ENCODE measurements around the gene PDE8B. TPM values are rescaled to one million over a fixed set of nuclear protein-coding genes. Genes with fewer than 3 reads are reported as not detected.

Gene PDE8B
- total RNA-seq, 1 donor, result not detected

DNA sequence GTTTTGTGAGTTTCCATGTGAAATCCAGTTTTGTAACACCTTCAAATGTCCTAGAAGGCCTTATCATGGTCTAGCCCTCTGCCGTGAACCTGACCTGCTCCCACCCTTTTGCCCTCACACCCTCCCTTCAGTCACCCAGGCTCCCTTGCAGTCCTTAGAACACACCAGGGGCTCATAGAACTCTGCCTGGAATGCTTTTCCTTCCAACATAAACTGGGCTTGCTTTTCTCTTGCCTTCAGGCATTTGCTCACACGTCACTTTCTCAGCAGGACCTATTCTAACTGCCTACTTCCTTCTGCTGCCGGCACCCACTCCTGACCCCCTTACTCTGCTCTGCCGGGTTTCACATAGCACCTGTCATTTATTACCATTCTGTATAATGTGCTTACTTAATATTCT, 111.9 kb downstream of the PDE8B start:
- TF ChIP-seq, protein P1, sequence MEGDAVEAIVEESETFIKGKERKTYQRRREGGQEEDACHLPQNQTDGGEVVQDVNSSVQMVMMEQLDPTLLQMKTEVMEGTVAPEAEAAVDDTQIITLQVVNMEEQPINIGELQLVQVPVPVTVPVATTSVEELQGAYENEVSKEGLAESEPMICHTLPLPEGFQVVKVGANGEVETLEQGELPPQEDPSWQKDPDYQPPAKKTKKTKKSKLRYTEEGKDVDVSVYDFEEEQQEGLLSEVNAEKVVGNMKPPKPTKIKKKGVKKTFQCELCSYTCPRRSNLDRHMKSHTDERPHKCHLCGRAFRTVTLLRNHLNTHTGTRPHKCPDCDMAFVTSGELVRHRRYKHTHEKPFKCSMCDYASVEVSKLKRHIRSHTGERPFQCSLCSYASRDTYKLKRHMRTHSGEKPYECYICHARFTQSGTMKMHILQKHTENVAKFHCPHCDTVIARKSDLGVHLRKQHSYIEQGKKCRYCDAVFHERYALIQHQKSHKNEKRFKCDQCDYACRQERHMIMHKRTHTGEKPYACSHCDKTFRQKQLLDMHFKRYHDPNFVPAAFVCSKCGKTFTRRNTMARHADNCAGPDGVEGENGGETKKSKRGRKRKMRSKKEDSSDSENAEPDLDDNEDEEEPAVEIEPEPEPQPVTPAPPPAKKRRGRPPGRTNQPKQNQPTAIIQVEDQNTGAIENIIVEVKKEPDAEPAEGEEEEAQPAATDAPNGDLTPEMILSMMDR (IDR thresholded peaks at IDR 0.05; ENCODE audit: insufficient read depth, low read length), result no peak
- DNase-seq (ENCODE audit: low read depth), result no peak
- no peak overlapping the region for H3K4me3 ChIP-seq (ENCODE audit: low read depth, low read length)

DNA sequence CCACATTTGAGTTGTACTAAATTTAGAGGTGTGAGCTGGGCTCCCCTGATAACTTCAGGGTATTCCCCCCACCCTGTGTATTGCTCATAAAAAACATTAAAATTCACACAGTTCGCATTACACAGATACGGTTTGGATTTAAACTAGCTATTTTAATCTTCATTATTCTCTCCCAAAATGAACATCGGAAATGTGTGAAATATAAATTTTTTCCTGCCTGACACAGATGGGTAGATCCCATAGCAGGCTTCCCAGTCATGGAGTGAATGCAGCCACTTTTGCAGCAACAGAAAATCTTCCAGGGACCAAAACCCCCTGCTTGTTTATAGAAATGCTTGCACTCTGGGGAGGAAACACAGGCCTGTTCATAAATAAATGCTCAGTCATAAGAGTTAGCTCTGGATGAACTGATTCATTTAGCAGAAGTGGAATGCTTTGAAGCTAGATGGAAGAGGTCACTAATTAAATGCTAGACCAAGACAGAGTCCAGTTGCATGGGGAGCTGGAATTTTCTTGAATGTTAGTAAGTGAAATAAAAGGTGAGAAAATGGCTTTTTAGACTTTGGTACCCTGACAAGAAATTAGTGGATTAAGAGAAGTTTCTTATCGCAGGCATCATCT, 115.6 kb downstream of the PDE8B start:
- no peak for DNase-seq (ENCODE audit: low read depth)
- TF ChIP-seq, protein P1 (IDR thresholded peaks at IDR 0.05; ENCODE audit: insufficient read depth, low read length), result no peak
- H3K4me3 ChIP-seq (ENCODE audit: low read depth, low read length), result no peak overlapping the region

- DNase-seq (ENCODE audit: low read depth), result no peak
- TF ChIP-seq, protein P1 (IDR thresholded peaks at IDR 0.05; ENCODE audit: insufficient read depth, low read length), result no peak
- H3K4me3 ChIP-seq (ENCODE audit: low read depth, low read length), result no peak overlapping the region
These were observed 116.7 kb downstream of the PDE8B start for GRCh38 chr5:77326986-77327734.

DNA sequence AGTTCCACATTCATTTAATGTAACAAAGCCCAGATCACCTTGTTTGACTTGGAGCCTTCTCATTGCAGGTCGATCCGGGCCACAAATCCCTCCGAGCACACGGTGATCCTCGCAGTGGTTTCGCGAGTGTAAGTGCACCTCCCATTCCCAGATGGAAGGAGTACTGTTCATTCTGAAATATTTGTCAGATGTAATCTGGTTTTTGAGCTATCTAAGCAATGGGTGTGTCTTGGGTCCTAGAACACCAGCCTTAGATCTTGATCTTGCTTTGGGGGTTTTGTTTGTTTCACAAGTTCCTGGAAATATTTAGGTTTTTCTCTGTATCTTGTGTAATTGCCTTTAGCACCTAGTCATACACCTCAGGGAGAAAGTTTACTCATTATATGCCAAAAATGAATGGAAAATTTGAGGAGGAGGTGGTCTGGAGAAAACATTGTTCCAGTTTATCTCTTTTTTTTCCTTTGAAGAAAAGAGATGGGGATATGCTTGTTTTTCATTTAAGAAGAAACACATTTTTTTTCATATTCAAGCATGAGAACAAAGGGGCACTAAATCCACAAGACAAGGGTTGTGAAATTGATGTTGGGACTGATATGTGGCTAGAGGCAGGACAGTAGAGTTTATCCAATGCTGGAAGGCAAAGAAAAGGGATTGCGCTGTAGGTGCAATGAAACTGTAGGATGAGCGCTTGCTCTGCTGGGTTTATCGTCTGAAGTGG, 118.6 kb downstream of the PDE8B start:
- TF ChIP-seq, protein P1 (IDR thresholded peaks at IDR 0.05; ENCODE audit: insufficient read depth, low read length), result no peak
- no peak for DNase-seq (ENCODE audit: low read depth)
- no peak overlapping the region for H3K4me3 ChIP-seq (ENCODE audit: low read depth, low read length)

GRCh38 chr5:77329664-77330430, 119.4 kb downstream of the PDE8B start:
- DNase-seq (ENCODE audit: low read depth), result no peak
- no peak overlapping the region for H3K4me3 ChIP-seq (ENCODE audit: low read depth, low read length)
- TF ChIP-seq, protein P1 (IDR thresholded peaks at IDR 0.05; ENCODE audit: insufficient read depth, low read length), result no peak

DNA sequence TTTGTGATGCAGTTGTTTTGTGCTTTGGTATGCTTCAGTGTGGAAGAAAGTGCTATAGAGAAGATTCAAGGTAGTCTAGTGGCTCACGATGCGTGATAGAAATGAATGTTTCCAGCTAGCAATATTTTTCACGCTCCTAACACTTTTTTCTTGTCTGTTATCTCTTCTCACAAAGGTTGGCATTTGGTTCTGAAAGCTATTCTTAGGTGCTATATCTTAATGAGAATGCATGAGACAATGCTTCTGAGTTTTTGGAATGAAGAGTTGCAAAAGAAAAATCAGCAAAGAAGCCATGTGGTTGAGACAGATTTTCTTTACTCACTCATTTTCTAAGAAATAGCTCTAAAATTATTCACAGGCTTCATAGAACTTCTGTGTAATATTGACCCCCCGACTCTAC, 122.6 kb downstream of the PDE8B start:
- DNase-seq (ENCODE audit: low read depth), result no peak
- TF ChIP-seq, protein P1 (IDR thresholded peaks at IDR 0.05; ENCODE audit: insufficient read depth, low read length), result no peak
- H3K4me3 ChIP-seq (ENCODE audit: low read depth, low read length), result no peak overlapping the region

All from fibroblast of the aortic adventitia (primary cell).